HCT116 (cell line): ENCODE measurements around the gene MOB3C. TPM values are rescaled to one million over a fixed set of nuclear protein-coding genes. Genes with fewer than 3 reads are reported as not detected.

Experiments used
- ATAC-seq: fragments of 200-7000 bp; cut with Tn5 transposase; 2 replicates; pipeline ENCODE4 v1.9.1; 2020; ENCODE audit warnings: mild to moderate bottlenecking, moderate library complexity
- BruUV-seq: library from RNA; stranded (reverse); fragments of 400-500 nt; replicated peaks from 2 replicates; lab custom pipeline; 2021; lab: Mats Ljungman, UMichigan
- CTCF ChIA-PET: fragments of 300-600 bp; sonication (Branson Sonifier 250); formaldehyde crosslinking; loops from one replicate; lab custom pipeline; 2021; ENCODE audit warnings: antibody characterized with exemption; lab: Charles Lee
- POLR2A ChIA-PET: fragments of 300-600, 350-600 bp; sonication (Branson Sonifier 250); formaldehyde crosslinking; loops from one replicate; lab custom pipeline; 2021; ENCODE audit warnings: antibody characterized with exemption; lab: Charles Lee
- RAD21 ChIA-PET, 2 experiments: fragments of 300-600 bp; sonication (Branson Sonifier 250); formaldehyde crosslinking; loops; one replicate each; lab custom pipeline; 2023; ENCODE audit warnings: low total read pairs in 2 of 2; ENCODE audit not compliant: uncharacterized antibody in 2 of 2, unreplicated experiment in 2 of 2, low non-redundant PET in 1 of 2; lab: Charles Lee
- DNase-seq: peaks from one replicate; pipeline ENCODE4 v3.0.0-alpha.2; 2010; ENCODE audit warnings: low read depth, low spot score
- H2AFZ ChIP-seq: fragments of 200-600 bp; shearing (Covaris generic), sonication (generic); 2 replicates; pipeline ENCODE4 v1.6.1; 2017; ENCODE audit warnings: low read depth, mixed run types, mixed read lengths, antibody characterized with exemption, low read length; ENCODE audit not compliant: poor library complexity, severe bottlenecking
- H3K27ac ChIP-seq: 2 replicates; pipeline ENCODE4 v1.5.1; 2012; ENCODE audit warnings: low read depth, low read length
- H3K27me3 ChIP-seq: fragments of 200-600 bp; sonication (generic); 2 replicates; pipeline ENCODE4 v1.6.1; 2016; ENCODE audit warnings: mixed run types, low read length, mixed read lengths; ENCODE audit not compliant: insufficient read depth
- H3K36me3 ChIP-seq, 2 experiments: fragments of 200-500 bp in 1 of 2; fragments of 200-600 bp in 1 of 2; sonication (Bioruptor generic) in 1 of 2; sonication (generic) in 1 of 2; 2 replicates each; pipeline versions ENCODE4 v1.5.1 to v1.6.1; 2014 to 2016; ENCODE audit warnings: low read length in 2 of 2, inconsistent platforms in 1 of 2, mixed read lengths in 1 of 2, mixed run types in 1 of 2; ENCODE audit not compliant: insufficient read depth in 2 of 2, control insufficient read depth in 1 of 2
- H3K4me1 ChIP-seq, 2 experiments: fragments of 200-600 bp in 1 of 2; sonication (generic) in 1 of 2; 2 replicates each; pipeline versions ENCODE4 v1.5.1 to v1.6.1; 2012 to 2017; ENCODE audit warnings: low read length in 2 of 2, inconsistent platforms in 1 of 2, mild to moderate bottlenecking in 1 of 2, mixed read lengths in 1 of 2, mixed run types in 1 of 2, moderate library complexity in 1 of 2; ENCODE audit not compliant: insufficient read depth in 2 of 2, control insufficient read depth in 1 of 2
- H3K4me2 ChIP-seq: fragments of 200-600 bp; sonication (generic); 2 replicates; pipeline ENCODE4 v1.6.1; 2017; ENCODE audit warnings: mixed run types, low read length, mixed read lengths
- H3K4me3 ChIP-seq, 2 experiments: fragments of 200-600 bp in 1 of 2; sonication (generic) in 1 of 2; replicated peaks in 1 of 2; 2 replicates each; pipeline ENCODE4 v1.5.1; 2011 to 2016; ENCODE audit warnings: low read length in 2 of 2, control low read depth in 1 of 2, low read depth in 1 of 2, mild to moderate bottlenecking in 1 of 2, mixed read lengths in 1 of 2, mixed run types in 1 of 2
- H3K79me2 ChIP-seq: fragments of 200-600 bp; sonication (generic); 2 replicates; pipeline ENCODE4 v1.6.1; 2017; ENCODE audit warnings: mild to moderate bottlenecking, mixed run types, low read length, moderate library complexity, mixed read lengths; ENCODE audit not compliant: insufficient read depth
- H3K9ac ChIP-seq: fragments of 200-600 bp; sonication (generic); 2 replicates; pipeline ENCODE4 v1.6.1; 2016; ENCODE audit warnings: low read length, mixed read lengths
- H3K9me2 ChIP-seq: fragments of 200-600 bp; sonication (generic), shearing (Covaris generic); 2 replicates; pipeline ENCODE4 v1.6.1; 2017; ENCODE audit warnings: mixed run types, mild to moderate bottlenecking, moderate library complexity; ENCODE audit not compliant: insufficient read depth
- H3K9me3 ChIP-seq, 2 experiments: fragments of 200-500 bp in 1 of 2; fragments of 200-600 bp in 1 of 2; sonication (Bioruptor generic) in 1 of 2; sonication (generic) in 1 of 2; 2 replicates each; pipeline ENCODE4 v1.6.1; 2014 to 2017; ENCODE audit warnings: low read length in 2 of 2, mixed read lengths in 2 of 2, inconsistent platforms in 1 of 2, low read depth in 1 of 2, mild to moderate bottlenecking in 1 of 2, mixed run types in 1 of 2, moderate library complexity in 1 of 2; ENCODE audit not compliant: control insufficient read depth in 1 of 2, insufficient read depth in 1 of 2
- H4K20me1 ChIP-seq: fragments of 200-600 bp; sonication (generic), shearing (Covaris generic); 2 replicates; pipeline ENCODE4 v1.6.1; 2017; ENCODE audit warnings: mixed run types, mild to moderate bottlenecking, moderate library complexity; ENCODE audit not compliant: insufficient read depth
- EGR1 ChIP-seq: IDR thresholded peaks from 2 replicates; pipeline ENCODE4 v1.6.1; 2012; ENCODE audit warnings: low read depth
- FOSL1 ChIP-seq: IDR thresholded peaks from 2 replicates; pipeline ENCODE4 v1.6.1; 2012; ENCODE audit warnings: low read depth
- JUND ChIP-seq: IDR thresholded peaks from 2 replicates; pipeline ENCODE4 v1.6.1; 2012
- POLR2A ChIP-seq: IDR thresholded peaks from 2 replicates; pipeline ENCODE4 v1.7.0; 2011; ENCODE audit warnings: borderline replicate concordance; ENCODE audit not compliant: insufficient read depth, insufficient read length; ENCODE audit errors: extremely low read depth
- SIN3A ChIP-seq: IDR thresholded peaks from 2 replicates; pipeline ENCODE4 v1.6.1; 2012; ENCODE audit warnings: low read depth
- YY1 ChIP-seq: IDR thresholded peaks from 2 replicates; pipeline ENCODE4 v1.6.1; 2011; ENCODE audit warnings: low read length, low read depth, moderate library complexity, mild to moderate bottlenecking; ENCODE audit not compliant: insufficient replicate concordance; ENCODE audit errors: extremely low read depth
- intact Hi-C: fragments of 100-400 bp; cut with micrococcal nuclease; formaldehyde crosslinking; loops from 2 replicates; pipeline ENCODE4 v1.10.0; 2022
- total RNA-seq: library from RNA; stranded (reverse); gene quantifications from one replicate; pipeline ENCODE4 v1.2.1, GENCODE V29; 2021; ENCODE audit not compliant: unreplicated experiment
- TF ChIP-seq, protein P1 (sequence below): IDR thresholded peaks from 2 replicates; pipeline ENCODE4 v1.6.1; 2012

Gene MOB3C
- total RNA-seq, 1 experiment from 2014 or later = 5.5 TPM

DNA sequence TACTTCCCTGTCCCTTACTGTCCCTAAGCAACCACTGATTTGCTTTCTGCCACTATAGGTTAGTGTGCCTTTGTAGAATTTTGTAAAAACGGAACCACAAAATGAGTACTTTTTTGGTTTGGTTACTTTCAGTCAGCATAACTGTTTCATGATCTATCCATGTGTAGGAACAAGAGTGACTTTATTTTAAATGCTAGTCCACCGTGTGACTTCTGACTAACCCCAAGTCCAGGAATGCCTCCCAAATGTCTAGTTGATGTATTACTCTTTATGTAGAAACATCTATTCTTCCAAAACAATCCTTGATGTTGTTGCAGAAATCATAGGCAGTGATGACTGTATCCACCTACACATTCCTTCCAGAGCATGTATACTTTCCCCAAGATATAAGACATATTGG lies 30.2 kb upstream of the MOB3C start:
- H2AFZ ChIP-seq = no peak overlapping the region
- no peaks in the 10 kb centered on the region for H3K79me2 ChIP-seq
- TF ChIP-seq EGR1 = no peak
- no peak for TF ChIP-seq POLR2A
- H3K9me2 ChIP-seq = no peaks in the 10 kb centered on the region
- DNase-seq (no peak), ATAC-seq (no peak)
- no peak overlapping the region for H3K9ac ChIP-seq
- H3K4me2 ChIP-seq = no peak overlapping the region
- H4K20me1 ChIP-seq = no peaks in the 10 kb centered on the region
- H3K9me3 ChIP-seq = no peaks in the 10 kb centered on the region
- intact Hi-C loops = no loop called here
- no peaks in the 10 kb centered on the region for H3K27me3 ChIP-seq
- no TSS peak for BruUV-seq
- RAD21 ChIA-PET = no interaction called here
- POLR2A ChIA-PET = no interaction called here
- H3K4me1 ChIP-seq = peaks cover 0 to 6% of the 10 kb centered on the region in 2 experiments; a peak in 2 of 4 replicates
- H3K36me3 ChIP-seq = peaks cover 3 to 22% of the 10 kb centered on the region in 2 experiments; a peak in 1 of 4 replicates
- CTCF ChIA-PET = no interaction called here
- no peak overlapping the region for H3K4me3 ChIP-seq
- H3K27ac ChIP-seq = no peak overlapping the region

GRCh38 chr1:46646331-46646730 lies 29.7 kb upstream of the MOB3C start:
- no TSS peak for BruUV-seq
- H4K20me1 ChIP-seq = no peaks in the 10 kb centered on the region
- no peaks in the 10 kb centered on the region for H3K79me2 ChIP-seq
- H3K27me3 ChIP-seq = no peaks in the 10 kb centered on the region
- intact Hi-C loops = no loop called here
- H3K9me2 ChIP-seq = no peaks in the 10 kb centered on the region
- no peak overlapping the region for H3K4me3 ChIP-seq
- peaks cover 3 to 22% of the 10 kb centered on the region in 2 experiments; a peak in 1 of 4 replicates for H3K36me3 ChIP-seq
- H3K9me3 ChIP-seq = no peaks in the 10 kb centered on the region
- no peak overlapping the region for H3K27ac ChIP-seq
- ChIA-PET CTCF (no interaction called here), POLR2A (no interaction called here), RAD21 (no interaction called here)
- no peak overlapping the region for H3K4me2 ChIP-seq
- no peak overlapping the region for H3K9ac ChIP-seq
- TF ChIP-seq SIN3A (no peak), YY1 (no peak), JUND (no peak), FOSL1 (no peak)
- TF ChIP-seq, protein P1, sequence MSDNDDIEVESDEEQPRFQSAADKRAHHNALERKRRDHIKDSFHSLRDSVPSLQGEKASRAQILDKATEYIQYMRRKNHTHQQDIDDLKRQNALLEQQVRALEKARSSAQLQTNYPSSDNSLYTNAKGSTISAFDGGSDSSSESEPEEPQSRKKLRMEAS = no peak
- H3K4me1 ChIP-seq = peaks cover 0 to 6% of the 10 kb centered on the region in 2 experiments; a peak in 2 of 4 replicates
- ATAC-seq = no peak
- H2AFZ ChIP-seq = no peak overlapping the region
- DNase-seq = no peak
